ENCODE data around the gene TAOK1. TPM values are rescaled to one million over a fixed set of nuclear protein-coding genes. Genes with fewer than 3 reads are reported as not detected.

TAOK1 gene
- total and polyA plus RNA-seq, 4 donors: 3.9 to 85.6 (median 45.9) TPM

DNA sequence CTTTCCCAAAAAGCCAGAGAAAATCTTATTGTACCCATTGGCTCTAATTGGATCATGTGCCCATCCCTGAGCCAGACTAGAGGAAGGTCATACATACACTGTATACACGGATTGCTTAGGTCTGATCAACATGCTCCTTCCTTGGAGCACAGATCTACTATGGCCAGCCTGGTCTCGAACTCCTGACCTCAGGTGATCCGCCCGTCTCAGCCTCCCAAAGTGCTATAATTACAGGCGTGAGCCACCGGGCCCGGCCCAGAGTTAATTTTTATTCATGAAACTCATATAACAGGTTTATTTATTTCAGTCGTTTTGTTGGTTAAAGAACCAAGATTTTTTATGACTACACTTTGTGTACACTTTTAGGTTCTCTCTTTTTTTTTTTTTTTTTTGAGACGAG is 1.2 kb upstream of the TAOK1 start:
- H3K36me3 ChIP-seq (ENCODE audit: control insufficient read depth in 1 of 2, insufficient read depth in 2 of 2, low read length in 1 of 2): no peaks in the 10 kb centered on the region
- intact Hi-C loops (cut with DNase I): no loop called here
- H3K27me3 ChIP-seq (ENCODE audit: control insufficient read depth in 1 of 2, insufficient read depth in 2 of 2, low read length in 1 of 2): no peaks in the 10 kb centered on the region
- no peak for DNase-seq
- no peak overlapping the region for H3K27ac ChIP-seq (ENCODE audit: low read depth in 1 of 2, low read length in 2 of 2)
- WGBS, 2 donors: 89 to 93% methylated on average over 9 of the region's 9 CpGs
- H3K4me3 ChIP-seq (ENCODE audit: low read length in 2 of 2): no peak overlapping the region
- no peaks in the 10 kb centered on the region for H3K4me1 ChIP-seq (ENCODE audit: control insufficient read depth in 1 of 2, insufficient read depth in 2 of 2, low read length in 2 of 2)
- no peak for ATAC-seq (ENCODE audit: low FRiP score)
- H3K9me3 ChIP-seq (ENCODE audit: control insufficient read depth, low read length): no peaks in the 10 kb centered on the region

DNA sequence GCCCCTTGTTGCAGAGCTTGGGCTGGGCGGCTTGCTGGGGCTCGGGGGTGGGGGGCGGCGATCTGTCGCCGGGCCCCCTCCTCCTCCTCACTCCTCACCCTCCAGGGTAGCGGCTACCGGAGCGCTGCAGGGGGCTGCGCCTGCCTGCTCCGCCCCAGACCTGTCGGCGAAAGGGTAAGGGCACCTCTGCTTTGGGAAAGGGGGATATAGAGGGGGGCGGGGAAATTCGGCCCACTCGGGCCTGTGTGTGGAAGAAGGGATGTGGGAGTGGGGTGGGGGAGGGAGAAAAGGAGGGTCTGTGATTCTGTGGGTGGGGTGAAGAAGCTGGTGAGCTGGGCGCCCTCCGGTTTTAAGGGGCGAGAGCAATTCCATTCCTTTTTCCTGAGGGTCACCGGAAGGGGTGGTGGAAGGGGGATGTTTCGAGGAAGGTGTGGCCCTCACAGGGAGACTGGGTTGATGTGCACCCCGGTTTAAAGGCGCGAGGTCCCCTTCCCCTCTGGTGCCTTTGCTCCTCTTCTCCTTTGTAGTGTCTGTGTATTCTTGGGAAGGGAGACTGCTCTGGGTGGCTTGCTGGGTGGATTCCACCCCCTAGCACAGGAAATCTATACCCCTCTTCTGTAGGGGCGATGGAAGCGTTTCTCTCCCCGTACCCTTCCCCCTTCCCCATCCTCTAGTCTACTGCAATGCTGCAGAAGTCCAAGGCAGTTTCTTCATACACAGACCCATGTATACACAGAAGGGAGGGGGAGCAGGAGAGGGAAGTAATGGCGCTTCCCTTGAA is 878 bp downstream of the TAOK1 start:
- H3K27ac ChIP-seq (ENCODE audit: low read depth in 1 of 2, low read length in 2 of 2): peak overlapping the region in 1 of 2 donors; percentile 32
- no peaks in the 10 kb centered on the region for H3K36me3 ChIP-seq (ENCODE audit: control insufficient read depth in 1 of 2, insufficient read depth in 2 of 2, low read length in 1 of 2)
- ATAC-seq (ENCODE audit: low FRiP score) (peak; percentile 40), DNase-seq (peak in 1 of 2 donors; percentile 77)
- no peaks in the 10 kb centered on the region for H3K9me3 ChIP-seq (ENCODE audit: control insufficient read depth, low read length)
- peak overlapping the region; percentile 93 to 97 for H3K4me3 ChIP-seq (ENCODE audit: low read length in 2 of 2)
- no peaks in the 10 kb centered on the region for H3K4me1 ChIP-seq (ENCODE audit: control insufficient read depth in 1 of 2, insufficient read depth in 2 of 2, low read length in 2 of 2)
- intact Hi-C loops (cut with DNase I): loop anchor here in 1 of 2 donors (10.0 kb wide), 1 partner anchor 54 kb away; no protein-coding TSS in a partner anchor
- WGBS, 2 donors: 0 to 1% methylated on average over 20 to 28 of the region's 28 CpGs
- no peaks in the 10 kb centered on the region for H3K27me3 ChIP-seq (ENCODE audit: control insufficient read depth in 1 of 2, insufficient read depth in 2 of 2, low read length in 1 of 2)

DNA sequence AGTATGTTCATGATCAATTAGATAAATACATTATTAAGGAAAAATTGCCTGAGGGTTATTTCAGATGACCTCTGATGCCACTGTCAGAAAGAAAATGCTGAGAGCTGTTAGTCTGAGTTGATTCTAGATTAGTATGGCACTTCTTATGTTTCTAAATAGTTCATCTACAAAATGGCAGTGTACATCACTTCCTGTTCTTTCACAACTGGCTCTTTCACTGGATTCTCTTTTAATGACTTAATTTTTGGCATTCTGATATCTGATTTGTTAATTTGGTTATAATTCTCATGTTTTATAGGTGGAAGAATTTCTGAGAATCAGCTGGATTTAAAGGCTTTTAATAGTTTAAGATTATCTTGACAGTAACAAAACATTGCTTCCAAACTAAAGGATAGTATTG is 3.3 kb downstream of the TAOK1 start:
- H3K36me3 ChIP-seq (ENCODE audit: control insufficient read depth in 1 of 2, insufficient read depth in 2 of 2, low read length in 1 of 2): no peaks in the 10 kb centered on the region
- H3K27ac ChIP-seq (ENCODE audit: low read depth in 1 of 2, low read length in 2 of 2): no peak overlapping the region
- intact Hi-C loops (cut with DNase I): loop anchor here in 1 of 2 donors (10.0 kb wide), 1 partner anchor 51 kb away; no protein-coding TSS in a partner anchor
- no peak overlapping the region for H3K4me3 ChIP-seq (ENCODE audit: low read length in 2 of 2)
- peaks cover 0 to 1% of the 10 kb centered on the region in 2 donors for H3K4me1 ChIP-seq (ENCODE audit: control insufficient read depth in 1 of 2, insufficient read depth in 2 of 2, low read length in 2 of 2)
- ATAC-seq (ENCODE audit: low FRiP score) (no peak), DNase-seq (no peak)
- no peaks in the 10 kb centered on the region for H3K27me3 ChIP-seq (ENCODE audit: control insufficient read depth in 1 of 2, insufficient read depth in 2 of 2, low read length in 1 of 2)
- no peaks in the 10 kb centered on the region for H3K9me3 ChIP-seq (ENCODE audit: control insufficient read depth, low read length)

DNA sequence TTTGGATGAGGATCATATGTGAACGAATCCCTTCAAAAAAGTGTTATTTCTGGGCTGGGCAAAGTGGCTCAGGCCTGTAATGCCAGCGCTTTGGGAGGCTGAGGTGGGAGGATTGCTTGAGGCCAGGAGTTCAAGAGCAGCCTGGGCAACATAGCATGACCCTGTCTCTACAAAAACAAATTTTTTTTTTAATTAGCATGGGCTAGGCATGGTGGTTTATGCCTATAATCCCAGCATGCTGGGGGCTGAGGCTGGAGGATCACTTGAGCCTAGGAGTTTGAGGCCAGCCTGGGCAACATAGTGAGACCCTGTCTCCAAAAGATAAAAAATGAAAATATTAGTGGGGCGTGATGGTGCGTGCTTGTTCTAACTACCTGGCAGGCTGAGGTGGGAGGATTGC is 4.6 kb downstream of the TAOK1 start:
- H3K27me3 ChIP-seq (ENCODE audit: control insufficient read depth in 1 of 2, insufficient read depth in 2 of 2, low read length in 1 of 2): no peaks in the 10 kb centered on the region
- 87 to 93% methylated on average over 4 of the region's 4 CpGs for WGBS, 2 donors
- no peaks in the 10 kb centered on the region for H3K9me3 ChIP-seq (ENCODE audit: control insufficient read depth, low read length)
- H3K27ac ChIP-seq (ENCODE audit: low read depth in 1 of 2, low read length in 2 of 2): no peak overlapping the region
- no peaks in the 10 kb centered on the region for H3K36me3 ChIP-seq (ENCODE audit: control insufficient read depth in 1 of 2, insufficient read depth in 2 of 2, low read length in 1 of 2)
- no peak for ATAC-seq (ENCODE audit: low FRiP score)
- intact Hi-C loops (cut with DNase I): loop anchor here in 1 of 2 donors (10.0 kb wide), 1 partner anchor 50 kb away; no protein-coding TSS in a partner anchor
- peaks cover 0 to 1% of the 10 kb centered on the region in 2 donors for H3K4me1 ChIP-seq (ENCODE audit: control insufficient read depth in 1 of 2, insufficient read depth in 2 of 2, low read length in 2 of 2)
- DNase-seq: no peak
- no peak overlapping the region for H3K4me3 ChIP-seq (ENCODE audit: low read length in 2 of 2)

DNA sequence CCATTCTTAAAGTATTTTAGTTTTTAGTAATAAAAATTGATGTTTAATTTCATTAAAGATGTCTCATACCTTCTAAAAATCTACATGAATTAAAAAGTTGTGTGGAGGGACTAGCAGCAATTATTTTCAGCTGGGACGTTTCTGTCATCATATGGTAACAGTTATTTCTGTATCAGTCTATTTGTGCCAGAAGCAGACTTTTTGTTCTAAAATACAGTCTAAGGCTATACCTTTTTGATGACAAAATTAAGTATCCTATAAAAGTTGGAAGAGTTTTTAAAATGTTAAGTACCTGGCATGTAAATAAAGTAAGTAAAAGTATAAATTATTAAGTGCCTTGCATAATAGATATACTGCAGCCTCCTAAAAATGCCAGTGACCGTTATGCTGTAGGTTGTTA is 5.9 kb downstream of the TAOK1 start:
- no peaks in the 10 kb centered on the region for H3K27me3 ChIP-seq (ENCODE audit: control insufficient read depth in 1 of 2, insufficient read depth in 2 of 2, low read length in 1 of 2)
- peaks cover 0 to 1% of the 10 kb centered on the region in 2 donors for H3K4me1 ChIP-seq (ENCODE audit: control insufficient read depth in 1 of 2, insufficient read depth in 2 of 2, low read length in 2 of 2)
- H3K9me3 ChIP-seq (ENCODE audit: control insufficient read depth, low read length): no peaks in the 10 kb centered on the region
- no peak overlapping the region for H3K4me3 ChIP-seq (ENCODE audit: low read length in 2 of 2)
- DNase-seq (no peak), ATAC-seq (ENCODE audit: low FRiP score) (no peak)
- H3K27ac ChIP-seq (ENCODE audit: low read depth in 1 of 2, low read length in 2 of 2): no peak overlapping the region
- H3K36me3 ChIP-seq (ENCODE audit: control insufficient read depth in 1 of 2, insufficient read depth in 2 of 2, low read length in 1 of 2): no peaks in the 10 kb centered on the region
- WGBS, 2 donors: 38 to 39% methylated on average over 2 of the region's 2 CpGs
- intact Hi-C loops (cut with DNase I): loop anchor here in 1 of 2 donors (10.0 kb wide), 1 partner anchor 49 kb away; no protein-coding TSS in a partner anchor

DNA sequence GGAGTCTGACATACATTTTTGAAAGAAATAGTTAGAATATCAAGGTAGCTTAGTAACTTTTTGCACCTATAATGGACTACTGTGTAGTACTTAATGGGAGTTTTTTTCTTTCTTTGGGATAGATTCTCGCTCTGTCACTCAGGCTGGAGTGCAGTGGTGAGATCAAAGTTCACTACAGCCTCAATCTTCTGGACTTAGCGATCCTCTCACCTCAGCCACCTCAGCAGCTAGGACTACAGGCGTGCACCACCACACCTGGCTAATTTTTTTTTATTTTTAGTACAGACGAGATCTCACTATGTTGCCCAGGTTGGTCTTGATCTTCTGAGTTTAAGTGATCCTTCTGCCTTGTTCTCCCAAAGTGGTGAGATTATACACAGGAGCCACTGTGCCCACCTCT is 9.5 kb downstream of the TAOK1 start:
- intact Hi-C loops (cut with DNase I): loop anchor here in 1 of 2 donors (10.0 kb wide), 1 partner anchor 45 kb away; no protein-coding TSS in a partner anchor
- no peak for DNase-seq
- no peak overlapping the region for H3K4me3 ChIP-seq (ENCODE audit: low read length in 2 of 2)
- H3K36me3 ChIP-seq (ENCODE audit: control insufficient read depth in 1 of 2, insufficient read depth in 2 of 2, low read length in 1 of 2): no peaks in the 10 kb centered on the region
- H3K27ac ChIP-seq (ENCODE audit: low read depth in 1 of 2, low read length in 2 of 2): no peak overlapping the region
- peaks cover 0 to 1% of the 10 kb centered on the region in 2 donors for H3K4me1 ChIP-seq (ENCODE audit: control insufficient read depth in 1 of 2, insufficient read depth in 2 of 2, low read length in 2 of 2)
- ATAC-seq (ENCODE audit: low FRiP score): no peak
- H3K27me3 ChIP-seq (ENCODE audit: control insufficient read depth in 1 of 2, insufficient read depth in 2 of 2, low read length in 1 of 2): no peaks in the 10 kb centered on the region
- WGBS, 2 donors: 93 to 95% methylated on average over 4 of the region's 4 CpGs
- H3K9me3 ChIP-seq (ENCODE audit: control insufficient read depth, low read length): no peaks in the 10 kb centered on the region

DNA sequence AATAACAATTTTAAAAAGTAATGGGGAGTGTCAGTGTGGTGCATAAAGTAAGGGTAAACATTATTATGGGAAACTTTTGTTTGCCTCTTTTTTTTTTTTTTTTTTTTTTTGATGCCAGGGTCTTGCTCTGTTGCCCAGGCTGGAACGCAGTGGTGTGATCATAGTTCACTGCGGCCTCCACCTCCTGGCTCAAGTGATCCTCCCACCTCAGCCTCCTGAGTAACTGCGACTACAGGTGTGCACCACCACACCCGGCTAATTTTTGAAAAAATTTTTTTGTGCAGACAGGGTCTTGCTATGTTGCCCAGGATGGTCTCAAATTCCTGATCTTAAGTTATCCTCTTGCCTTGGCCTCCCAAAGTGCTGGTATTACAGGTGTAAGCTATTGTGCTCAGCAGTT is 10.7 kb downstream of the TAOK1 start:
- intact Hi-C loops (cut with DNase I): no loop called here
- DNase-seq (no peak), ATAC-seq (ENCODE audit: low FRiP score) (no peak)
- peaks cover 0 to 1% of the 10 kb centered on the region in 2 donors for H3K4me1 ChIP-seq (ENCODE audit: control insufficient read depth in 1 of 2, insufficient read depth in 2 of 2, low read length in 2 of 2)
- no peaks in the 10 kb centered on the region for H3K27me3 ChIP-seq (ENCODE audit: control insufficient read depth in 1 of 2, insufficient read depth in 2 of 2, low read length in 1 of 2)
- H3K4me3 ChIP-seq (ENCODE audit: low read length in 2 of 2): no peak overlapping the region
- 97% methylated on average over 4 of the region's 4 CpGs for whole genome bisulfite sequencing, 2 donors
- no peak overlapping the region for H3K27ac ChIP-seq (ENCODE audit: low read depth in 1 of 2, low read length in 2 of 2)
- no peaks in the 10 kb centered on the region for H3K9me3 ChIP-seq (ENCODE audit: control insufficient read depth, low read length)
- no peaks in the 10 kb centered on the region for H3K36me3 ChIP-seq (ENCODE audit: control insufficient read depth in 1 of 2, insufficient read depth in 2 of 2, low read length in 1 of 2)

DNA sequence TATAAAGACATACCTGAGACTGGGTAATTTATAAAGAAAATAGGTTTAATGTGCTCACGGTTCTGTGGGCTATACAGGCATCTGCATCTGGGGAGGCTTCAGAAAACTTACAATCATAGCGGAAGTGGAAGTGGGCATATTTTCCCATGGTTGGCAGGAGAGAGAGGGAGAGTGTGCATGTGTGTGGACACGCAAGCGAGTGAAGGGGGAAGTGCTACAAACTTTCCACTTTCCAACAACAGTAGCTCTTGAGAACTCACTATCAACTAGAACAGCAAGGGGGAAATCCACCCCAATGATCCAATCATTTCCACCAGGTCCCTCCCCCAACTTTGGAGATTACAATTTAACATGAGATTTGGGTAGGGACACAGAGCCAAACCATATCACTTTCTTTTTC is 11.1 kb downstream of the TAOK1 start:
- Histone ChIP-seq H3K36me3 (ENCODE audit: control insufficient read depth in 1 of 2, insufficient read depth in 2 of 2, low read length in 1 of 2) (no peaks in the 10 kb centered on the region), H3K27ac (ENCODE audit: low read depth in 1 of 2, low read length in 2 of 2) (no peak overlapping the region), H3K4me3 (ENCODE audit: low read length in 2 of 2) (no peak overlapping the region), H3K4me1 (ENCODE audit: control insufficient read depth in 1 of 2, insufficient read depth in 2 of 2, low read length in 2 of 2) (peaks cover 0 to 1% of the 10 kb centered on the region in 2 donors), H3K27me3 (ENCODE audit: control insufficient read depth in 1 of 2, insufficient read depth in 2 of 2, low read length in 1 of 2) (no peaks in the 10 kb centered on the region), H3K9me3 (ENCODE audit: control insufficient read depth, low read length) (no peaks in the 10 kb centered on the region)
- intact Hi-C loops (cut with DNase I): no loop called here
- DNase-seq (no peak), ATAC-seq (ENCODE audit: low FRiP score) (no peak)
- WGBS, 2 donors: 87 to 94% methylated on average over 4 of the region's 4 CpGs

DNA sequence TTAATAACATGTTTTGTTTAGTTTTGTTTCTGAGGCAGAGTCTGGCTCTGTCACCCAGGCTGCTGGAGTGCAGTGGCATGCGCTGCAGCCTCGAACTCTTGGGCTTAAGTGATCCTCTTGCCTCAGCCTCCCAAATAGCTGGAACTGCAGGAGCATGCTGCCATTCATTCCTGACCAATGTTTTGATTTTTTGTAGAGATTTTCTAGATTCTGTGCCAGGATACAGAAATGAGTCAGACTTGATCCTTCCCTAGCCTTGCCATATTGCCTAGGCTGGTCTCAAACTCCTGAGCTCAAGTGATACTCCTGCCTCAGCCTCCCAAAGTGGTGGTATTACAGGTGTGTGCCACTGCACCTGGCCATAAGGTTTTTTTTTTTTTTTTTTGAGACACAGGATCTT is 17.7 kb downstream of the TAOK1 start:
- no peak for DNase-seq
- WGBS, 2 donors: 83 to 85% methylated on average over 2 of the region's 2 CpGs
- ATAC-seq (ENCODE audit: low FRiP score): no peak
- no peak overlapping the region for H3K4me3 ChIP-seq (ENCODE audit: low read length in 2 of 2)
- intact Hi-C loops (cut with DNase I): no loop called here
- no peaks in the 10 kb centered on the region for H3K9me3 ChIP-seq (ENCODE audit: control insufficient read depth, low read length)
- H3K36me3 ChIP-seq (ENCODE audit: control insufficient read depth in 1 of 2, insufficient read depth in 2 of 2, low read length in 1 of 2): no peaks in the 10 kb centered on the region
- H3K4me1 ChIP-seq (ENCODE audit: control insufficient read depth in 1 of 2, insufficient read depth in 2 of 2, low read length in 2 of 2): peaks cover 0 to 3% of the 10 kb centered on the region in 2 donors
- H3K27me3 ChIP-seq (ENCODE audit: control insufficient read depth in 1 of 2, insufficient read depth in 2 of 2, low read length in 1 of 2): no peaks in the 10 kb centered on the region
- no peak overlapping the region for H3K27ac ChIP-seq (ENCODE audit: low read depth in 1 of 2, low read length in 2 of 2)
